Coronary artery (tissue), 2 donors: ENCODE data around the gene ECI2.
A peak's percentile ranks its signal among the peaks of the same experiment; 100 is the strongest.

Source experiments
- DNase-seq: peaks from one replicate; pipeline ENCODE4 v3.0.0-alpha.2; 2017; ENCODE audit warnings: low spot score
- H3K27ac ChIP-seq, 2 donors: fragments of 200-600 bp; sonication (generic); one replicate each; pipeline ENCODE4 v1.5.1; 2016 to 2019
- H3K4me3 ChIP-seq: fragments of 200-600 bp; sonication (generic); 2 replicates; pipeline ENCODE4 v1.5.1; 2016; ENCODE audit warnings: mild to moderate bottlenecking, moderate library complexity
- TF ChIP-seq, protein P1 (sequence below): fragments of 200-600 bp; sonication (generic); IDR thresholded peaks from one replicate; pipeline ENCODE4 v1.5.1; 2019; ENCODE audit warnings: antibody characterized with exemption

The ECI2 gene

DNA sequence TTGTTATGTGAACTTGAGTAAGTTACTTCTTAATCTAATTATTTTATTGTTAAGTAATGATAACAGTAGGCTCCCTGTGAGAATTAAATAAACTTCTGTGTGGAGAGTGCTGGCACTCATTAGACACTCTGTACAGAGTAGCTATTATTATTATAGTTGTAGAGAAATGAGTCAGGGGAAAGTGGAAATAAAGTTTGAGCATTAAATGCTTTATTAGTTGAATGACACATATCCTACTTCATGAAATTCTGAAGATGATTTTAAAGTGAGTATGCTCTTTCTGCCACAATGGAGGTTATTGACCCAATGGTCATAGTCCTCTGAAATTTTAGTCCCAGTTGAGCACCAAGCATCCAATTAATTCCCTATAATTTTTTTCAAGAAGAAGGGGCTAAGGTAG lies 5.9 kb downstream of the ECI2 start:
- Histone ChIP-seq H3K27ac (no peak overlapping the region), H3K4me3 (no peak overlapping the region)
- DNase-seq, result no peak
- TF ChIP-seq, protein P1, sequence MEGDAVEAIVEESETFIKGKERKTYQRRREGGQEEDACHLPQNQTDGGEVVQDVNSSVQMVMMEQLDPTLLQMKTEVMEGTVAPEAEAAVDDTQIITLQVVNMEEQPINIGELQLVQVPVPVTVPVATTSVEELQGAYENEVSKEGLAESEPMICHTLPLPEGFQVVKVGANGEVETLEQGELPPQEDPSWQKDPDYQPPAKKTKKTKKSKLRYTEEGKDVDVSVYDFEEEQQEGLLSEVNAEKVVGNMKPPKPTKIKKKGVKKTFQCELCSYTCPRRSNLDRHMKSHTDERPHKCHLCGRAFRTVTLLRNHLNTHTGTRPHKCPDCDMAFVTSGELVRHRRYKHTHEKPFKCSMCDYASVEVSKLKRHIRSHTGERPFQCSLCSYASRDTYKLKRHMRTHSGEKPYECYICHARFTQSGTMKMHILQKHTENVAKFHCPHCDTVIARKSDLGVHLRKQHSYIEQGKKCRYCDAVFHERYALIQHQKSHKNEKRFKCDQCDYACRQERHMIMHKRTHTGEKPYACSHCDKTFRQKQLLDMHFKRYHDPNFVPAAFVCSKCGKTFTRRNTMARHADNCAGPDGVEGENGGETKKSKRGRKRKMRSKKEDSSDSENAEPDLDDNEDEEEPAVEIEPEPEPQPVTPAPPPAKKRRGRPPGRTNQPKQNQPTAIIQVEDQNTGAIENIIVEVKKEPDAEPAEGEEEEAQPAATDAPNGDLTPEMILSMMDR, result no peak

DNA sequence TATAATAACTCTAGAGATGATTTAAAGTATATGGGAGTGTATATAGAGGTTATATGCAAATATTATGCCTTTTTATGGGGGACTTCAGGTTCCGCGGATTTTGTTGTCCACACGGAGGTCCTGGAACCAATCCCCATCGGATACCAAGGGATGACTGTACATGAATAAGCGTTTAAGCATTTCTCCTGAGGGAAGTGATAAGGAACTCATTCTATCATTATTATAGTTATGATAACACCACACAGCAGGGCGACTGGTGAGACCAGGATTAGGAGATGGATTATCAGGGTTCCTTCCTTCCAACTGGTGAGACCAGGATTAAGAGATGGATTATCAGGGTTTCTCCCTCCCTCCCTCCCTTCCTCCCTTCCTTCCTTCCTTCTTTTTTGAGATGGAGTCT lies 6.6 kb downstream of the ECI2 start:
- Histone ChIP-seq H3K4me3 (no peak overlapping the region), H3K27ac (no peak overlapping the region)
- TF ChIP-seq, protein P1, result no peak
- no peak for DNase-seq

DNA sequence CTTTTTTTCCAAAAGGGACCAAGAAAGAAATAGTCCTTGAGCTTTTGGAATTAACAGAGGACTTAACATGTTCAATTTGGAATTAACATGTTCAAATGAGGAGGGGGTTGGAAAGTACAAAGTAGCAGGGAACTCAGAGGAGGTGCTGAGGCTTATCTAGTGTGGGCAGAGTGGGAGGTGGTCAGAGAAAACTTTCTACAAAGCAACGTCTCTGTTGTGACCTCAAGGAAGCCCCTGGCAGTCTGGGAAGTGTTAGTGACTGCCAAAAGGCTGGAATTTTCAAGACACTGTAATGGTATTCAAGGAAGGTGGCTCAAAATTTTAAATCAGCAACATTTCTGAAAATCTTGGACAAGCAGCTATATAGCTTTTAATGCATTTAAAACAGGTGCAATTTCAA lies 7.3 kb downstream of the ECI2 start:
- no peak overlapping the region for H3K27ac ChIP-seq
- H3K4me3 ChIP-seq, result no peak overlapping the region
- DNase-seq, result no peak
- TF ChIP-seq, protein P1, result no peak

DNA sequence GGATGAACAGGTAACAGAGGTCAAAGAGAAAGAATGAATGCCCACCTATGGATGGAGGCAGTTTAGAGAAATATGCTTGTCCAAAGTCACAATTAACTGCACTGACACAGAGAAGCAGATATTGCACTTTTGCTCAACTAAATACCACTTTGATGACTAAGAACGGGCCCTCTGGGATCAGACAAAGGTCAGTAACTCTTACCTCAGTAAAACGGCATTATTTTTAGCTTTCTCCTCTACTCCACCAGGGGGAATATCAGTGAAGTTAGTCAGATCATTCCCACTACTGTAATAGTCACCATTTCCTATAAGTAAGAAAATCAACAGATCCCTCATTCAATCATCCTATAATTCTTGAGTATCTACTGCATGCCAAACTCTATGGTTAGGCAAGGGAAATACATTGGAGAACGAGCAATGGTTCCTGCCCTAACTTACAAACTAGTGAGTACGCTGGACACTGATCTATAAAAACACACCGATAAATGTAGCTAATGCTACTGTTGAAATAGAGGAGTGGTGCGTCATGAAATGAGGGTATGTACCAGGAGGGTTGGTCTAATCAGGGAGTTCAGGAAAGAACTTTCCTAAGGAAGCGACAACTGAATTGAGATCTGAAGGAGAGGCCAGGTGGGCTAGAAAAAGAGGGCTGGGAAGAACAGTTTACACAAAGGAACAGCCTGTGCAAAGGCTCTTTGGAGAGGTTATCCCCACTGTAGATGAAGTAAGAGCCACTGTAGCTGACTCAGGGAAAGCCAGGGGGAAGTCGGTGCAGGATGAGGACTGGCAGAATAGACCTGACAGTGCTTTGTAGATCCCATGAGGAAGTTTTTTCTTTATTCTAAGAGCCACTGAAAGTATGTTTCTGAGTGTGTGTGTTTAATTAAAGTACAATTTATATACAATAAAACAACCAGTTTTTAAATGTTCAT lies 9.2 kb downstream of the ECI2 start:
- TF ChIP-seq, protein P1, result no peak
- H3K27ac ChIP-seq, result peak overlapping the region; percentile 12 to 27
- no peak for DNase-seq
- H3K4me3 ChIP-seq, result no peak overlapping the region

DNA sequence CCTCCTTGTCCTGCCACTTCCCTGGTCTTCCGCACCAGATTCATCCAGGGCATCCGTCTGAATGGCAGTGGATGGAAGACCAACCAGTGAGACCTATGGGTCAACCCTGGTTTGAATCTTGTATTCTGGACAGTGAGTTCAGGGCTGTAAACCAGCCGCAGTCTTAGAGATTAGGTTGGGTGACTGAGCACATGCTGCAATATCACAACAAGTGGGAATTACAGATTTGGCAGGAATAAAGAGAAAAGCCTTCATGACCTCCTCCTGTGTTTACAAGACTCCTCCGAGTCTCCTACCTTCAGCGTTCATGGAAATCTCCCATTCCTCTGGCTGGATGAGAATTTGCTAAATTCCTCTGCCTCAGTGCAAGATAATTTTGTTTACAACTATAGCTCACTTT lies 9.9 kb downstream of the ECI2 start:
- no peak overlapping the region for H3K4me3 ChIP-seq
- TF ChIP-seq, protein P1, result no peak
- no peak for DNase-seq
- no peak overlapping the region for H3K27ac ChIP-seq

DNA sequence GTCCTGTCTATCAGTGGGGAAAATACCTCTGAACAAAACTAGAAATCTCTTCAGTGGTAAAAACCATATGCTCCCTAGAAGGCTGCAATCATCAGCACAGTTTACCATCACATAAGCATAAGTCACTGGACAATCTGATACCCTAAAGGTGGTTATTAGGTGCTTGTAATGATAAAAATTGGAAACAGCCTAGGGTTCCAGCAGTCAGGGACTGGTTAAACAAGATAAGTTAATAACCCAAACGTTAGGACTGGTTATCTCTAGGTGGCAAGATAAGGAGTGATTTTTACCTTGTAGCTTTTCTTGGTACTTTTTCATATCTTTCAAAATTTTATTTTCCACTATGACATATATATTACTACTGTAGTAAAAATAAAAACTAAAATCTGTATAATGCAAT lies 11.0 kb downstream of the ECI2 start:
- Histone ChIP-seq H3K4me3 (no peak overlapping the region), H3K27ac (no peak overlapping the region)
- TF ChIP-seq, protein P1, result no peak
- no peak for DNase-seq

DNA sequence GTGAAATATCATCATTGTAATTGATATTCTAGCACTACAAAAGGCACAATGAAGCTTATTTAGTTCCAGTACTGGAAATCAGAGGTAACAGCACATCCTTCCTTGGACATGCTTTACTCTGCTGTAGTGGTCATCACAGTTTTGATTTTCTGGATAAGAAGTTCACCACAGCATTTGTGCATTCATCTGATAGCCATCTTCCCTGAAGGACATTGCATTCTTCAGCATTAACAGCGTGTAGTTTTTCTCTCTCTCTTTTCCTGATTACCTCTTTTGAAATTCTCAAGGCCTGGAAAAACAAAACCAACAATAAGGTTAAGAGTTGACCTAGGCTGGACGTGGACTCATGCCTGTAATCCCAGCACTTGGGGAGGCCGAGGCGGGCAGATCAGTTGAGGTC lies 19.6 kb downstream of the ECI2 start:
- TF ChIP-seq, protein P1, result no peak
- no peak overlapping the region for H3K27ac ChIP-seq
- no peak overlapping the region for H3K4me3 ChIP-seq
- DNase-seq, result no peak
